ENCODE results near the gene FAM98C.

DNA sequence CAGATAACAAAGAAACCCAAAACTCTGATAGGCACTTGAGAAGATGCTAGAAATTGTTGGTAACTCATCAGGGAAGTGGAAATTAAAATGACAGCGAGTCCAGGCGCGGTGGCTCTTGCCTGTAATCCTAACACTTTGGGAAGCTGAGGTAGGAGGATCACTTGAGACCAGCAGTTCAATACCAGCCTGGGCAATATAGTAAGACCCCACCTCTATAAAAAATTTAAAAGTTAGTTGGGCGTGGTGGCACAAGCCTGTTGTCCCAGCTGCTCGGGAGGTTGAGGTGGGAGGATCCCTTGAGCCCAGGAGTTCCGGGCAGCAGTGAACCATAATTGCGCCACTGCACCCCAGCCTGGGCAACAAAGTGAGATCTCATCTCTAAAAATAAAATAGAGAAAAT, 28.0 kb downstream of the FAM98C start:
- TF ChIP-seq CTCF (IDR thresholded peaks at IDR 0.05; ENCODE audit: low read depth, low read length) (no peak), POLR2A (IDR thresholded peaks at IDR 0.05; ENCODE audit: extremely low read depth, insufficient read length) (no peak), MYC (IDR thresholded peaks at IDR 0.05; ENCODE audit: low read depth, low read length) (no peak)
